Neural progenitor cell (in vitro differentiated cells): Measurements from ENCODE around the gene JMJD7. TPM values are rescaled to one million over a fixed set of nuclear protein-coding genes. Genes with fewer than 3 reads are reported as not detected.

ENCODE experiments used
- DNase-seq: peaks from one replicate; pipeline ENCODE4 v3.0.0-alpha.2; 2016; ENCODE audit warnings: low spot score
- H2AFZ ChIP-seq: fragments of 200-600 bp; sonication (generic); replicated peaks from 2 replicates; pipeline ENCODE4 v1.6.1; 2016; ENCODE audit warnings: antibody characterized with exemption
- H3F3A ChIP-seq: fragments of 200-600 bp; sonication (generic); 2 replicates; pipeline ENCODE4 v1.6.1; 2016; ENCODE audit warnings: antibody characterized with exemption, low read depth
- H3K27ac ChIP-seq: fragments of 200-600 bp; sonication (generic); 2 replicates; pipeline ENCODE4 v1.5.1; 2016; ENCODE audit warnings: mild to moderate bottlenecking
- H3K27me3 ChIP-seq: fragments of 200-600 bp; sonication (generic); 2 replicates; pipeline ENCODE4 v1.6.1; 2016; ENCODE audit warnings: mild to moderate bottlenecking, moderate library complexity
- H3K36me3 ChIP-seq: fragments of 200-600 bp; sonication (generic); 2 replicates; pipeline ENCODE4 v1.5.1; 2016
- H3K4me1 ChIP-seq: fragments of 200-600 bp; sonication (generic); 2 replicates; pipeline ENCODE4 v1.6.1; 2016; ENCODE audit warnings: mixed run types
- H3K4me2 ChIP-seq: fragments of 200-600 bp; sonication (generic); 2 replicates; pipeline ENCODE4 v1.6.1; 2016
- H3K4me3 ChIP-seq: fragments of 200-600 bp; sonication (generic); 2 replicates; pipeline ENCODE4 v1.5.1; 2016
- H3K79me2 ChIP-seq: fragments of 200-600 bp; sonication (generic); 2 replicates; pipeline ENCODE4 v1.6.1; 2016; ENCODE audit warnings: low read depth
- H3K9ac ChIP-seq: fragments of 200-600 bp; sonication (generic); 2 replicates; pipeline ENCODE4 v1.6.1; 2016
- H3K9me3 ChIP-seq: fragments of 200-600 bp; sonication (generic); 2 replicates; pipeline ENCODE4 v1.5.1; 2016; ENCODE audit warnings: low read depth
- H4K20me1 ChIP-seq: fragments of 200-600 bp; sonication (generic); 2 replicates; pipeline ENCODE4 v1.6.1; 2016; ENCODE audit warnings: low read depth
- H3K27ac Mint-ChIP-seq: 3 replicates; pipeline ENCODE4 v1.8.0; 2021; ENCODE audit warnings: mixed read lengths
- H3K27me3 Mint-ChIP-seq: 2 replicates; pipeline ENCODE4 v1.8.0; 2022; ENCODE audit warnings: low read depth, mild to moderate bottlenecking, inconsistent platforms, moderate library complexity, mixed read lengths; ENCODE audit not compliant: insufficient read depth
- H3K36me3 Mint-ChIP-seq: 3 replicates; pipeline ENCODE4 v1.8.0; 2021; ENCODE audit warnings: mixed read lengths
- H3K4me1 Mint-ChIP-seq: 3 replicates; pipeline ENCODE4 v1.8.0; 2021; ENCODE audit warnings: mixed read lengths
- H3K4me3 Mint-ChIP-seq: 3 replicates; pipeline ENCODE4 v1.8.0; 2021; ENCODE audit warnings: mild to moderate bottlenecking, moderate library complexity, mixed read lengths
- H3K9me3 Mint-ChIP-seq: 3 replicates; pipeline ENCODE4 v1.8.0; 2020; ENCODE audit warnings: mixed read lengths
- CTCF ChIP-seq: fragments of 200-600 bp; sonication (generic); IDR thresholded peaks from 2 replicates; pipeline ENCODE4 v1.5.1; 2017; ENCODE audit warnings: antibody characterized with exemption, mild to moderate bottlenecking
- EZH2 ChIP-seq: fragments of 200-600 bp; sonication (generic); IDR thresholded peaks from 2 replicates; pipeline ENCODE4 v1.6.1; 2017; ENCODE audit warnings: antibody characterized with exemption, mild to moderate bottlenecking, moderate library complexity
- EZH2phosphoT487 ChIP-seq: fragments of 200-600 bp; sonication (generic); IDR thresholded peaks from 2 replicates; pipeline ENCODE4 v1.6.1; 2017; ENCODE audit warnings: antibody characterized with exemption
- total RNA-seq: library from RNA; depleted of rRNA; stranded (reverse); fragments of >200 nt; gene quantifications from 2 replicates; pipeline ENCODE4 v1.2.3, GENCODE V29; 2015; ENCODE audit warnings: low replicate concordance

The JMJD7 gene
- total RNA-seq, 1 donor from 2014 or later: 13.4 TPM

GRCh38 chr15:41809526-41810220 lies 18.2 kb upstream of the JMJD7 start:
- Mint-ChIP-seq H3K9me3 (no peaks in the 10 kb centered on the region), H3K27me3 (no peaks in the 10 kb centered on the region), H3K4me3 (no peak overlapping the region), H3K4me1 (peaks cover 7% of the 10 kb centered on the region), H3K27ac (no peak overlapping the region), H3K36me3 (peaks cover 4% of the 10 kb centered on the region)
- Histone ChIP-seq H2AFZ (no peak overlapping the region), H4K20me1 (no peaks in the 10 kb centered on the region), H3K27me3 (no peaks in the 10 kb centered on the region), H3K4me1 (no peaks in the 10 kb centered on the region), H3K27ac (no peak overlapping the region), H3K4me2 (no peak overlapping the region), H3K4me3 (no peak overlapping the region), H3K9me3 (no peaks in the 10 kb centered on the region), H3K36me3 (no peaks in the 10 kb centered on the region), H3K79me2 (no peaks in the 10 kb centered on the region), H3K9ac (no peak overlapping the region), H3F3A (no peaks in the 10 kb centered on the region)
- no peak for DNase-seq
- no peak for TF ChIP-seq EZH2
- TF ChIP-seq CTCF: no peak
- no peak for TF ChIP-seq EZH2phosphoT487

DNA sequence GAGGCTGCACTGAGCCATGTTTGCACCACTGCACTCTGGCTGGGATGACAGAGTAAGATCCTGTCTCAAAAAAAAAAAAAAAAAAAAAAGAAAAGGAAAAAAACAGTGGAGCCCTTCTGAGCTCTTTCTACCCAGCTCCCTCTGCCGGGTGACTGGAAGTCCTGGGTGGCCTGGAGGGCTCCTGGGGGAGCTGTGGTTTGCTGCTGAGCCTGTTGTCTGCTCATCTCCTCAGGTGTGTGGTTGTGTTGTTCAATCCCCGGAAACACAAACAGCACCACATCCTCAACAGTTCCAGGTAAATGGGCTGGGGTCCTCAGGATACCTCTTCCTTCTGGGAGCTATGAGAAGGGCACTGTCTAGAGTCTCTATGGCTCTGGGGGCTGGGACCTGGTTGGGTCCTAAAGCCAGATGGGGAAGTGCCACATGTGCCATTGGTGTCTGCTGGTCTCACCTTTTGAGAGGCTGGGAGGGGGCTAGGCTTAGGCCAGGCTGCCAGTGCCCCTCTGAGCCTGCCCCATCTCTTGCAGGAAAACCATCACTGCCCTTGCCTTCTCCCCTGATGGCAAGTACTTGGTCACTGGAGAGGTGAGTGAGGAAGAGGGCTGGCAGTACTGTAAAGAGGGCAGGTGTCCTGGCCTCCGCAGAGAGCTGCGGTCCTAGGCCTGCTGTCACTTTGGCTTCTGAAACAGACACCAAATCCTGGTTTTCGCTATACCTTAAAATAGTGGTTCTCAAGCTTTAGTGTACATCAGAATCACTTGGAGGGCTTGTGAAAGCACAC lies 17.1 kb upstream of the JMJD7 start:
- Histone ChIP-seq H3F3A (no peaks in the 10 kb centered on the region), H3K9ac (no peak overlapping the region), H3K9me3 (no peaks in the 10 kb centered on the region), H3K4me1 (no peaks in the 10 kb centered on the region), H3K79me2 (no peaks in the 10 kb centered on the region), H3K27me3 (no peaks in the 10 kb centered on the region), H3K36me3 (no peaks in the 10 kb centered on the region), H3K4me3 (no peak overlapping the region), H3K4me2 (no peak overlapping the region), H3K27ac (no peak overlapping the region), H4K20me1 (no peaks in the 10 kb centered on the region), H2AFZ (no peak overlapping the region)
- no peak for TF ChIP-seq EZH2
- TF ChIP-seq EZH2phosphoT487: no peak
- Mint-ChIP-seq H3K36me3 (peaks cover 5% of the 10 kb centered on the region), H3K9me3 (no peaks in the 10 kb centered on the region), H3K4me3 (no peak overlapping the region), H3K27me3 (no peaks in the 10 kb centered on the region), H3K27ac (no peak overlapping the region), H3K4me1 (peaks cover 4% of the 10 kb centered on the region)
- DNase-seq: no peak

- no peaks in the 10 kb centered on the region for H3K27me3 Mint-ChIP-seq
- peaks cover 4% of the 10 kb centered on the region for H3K4me1 Mint-ChIP-seq
Measured at GRCh38 chr15:41811432-41812195, 16.3 kb upstream of the JMJD7 start.

More at GRCh38 chr15:41811432-41812195, 16.3 kb upstream of the JMJD7 start:
- Histone ChIP-seq H3K36me3 (no peaks in the 10 kb centered on the region), H3K4me3 (no peak overlapping the region), H3K27ac (no peak overlapping the region), H3K4me1 (no peaks in the 10 kb centered on the region), H3K9ac (no peak overlapping the region), H3F3A (no peaks in the 10 kb centered on the region), H4K20me1 (no peaks in the 10 kb centered on the region), H3K4me2 (no peak overlapping the region), H3K9me3 (no peaks in the 10 kb centered on the region), H2AFZ (no peak overlapping the region), H3K79me2 (no peaks in the 10 kb centered on the region), H3K27me3 (no peaks in the 10 kb centered on the region)
- Mint-ChIP-seq H3K27ac (peak overlapping the region; percentile 78), H3K4me3 (no peak overlapping the region), H3K36me3 (peaks cover 7% of the 10 kb centered on the region), H3K9me3 (no peaks in the 10 kb centered on the region)
- peak; percentile 90 for DNase-seq
- no peak for TF ChIP-seq EZH2phosphoT487
- TF ChIP-seq CTCF: peak; percentile 83
